DMS153 (cell line): ENCODE data around the gene SCD.
A peak's percentile ranks its signal among the peaks of the same experiment; 100 is the strongest.
"Not testable (repeated sequence)": the region's sequence is repeated elsewhere in the genome, so short reads cannot be mapped to it uniquely, and the experiment has no call there.

ENCODE experiments used
- DNase-seq: peaks from one replicate; lab custom pipeline; 2025; lab: John Stamatoyannopoulos, UW

Gene SCD

DNA sequence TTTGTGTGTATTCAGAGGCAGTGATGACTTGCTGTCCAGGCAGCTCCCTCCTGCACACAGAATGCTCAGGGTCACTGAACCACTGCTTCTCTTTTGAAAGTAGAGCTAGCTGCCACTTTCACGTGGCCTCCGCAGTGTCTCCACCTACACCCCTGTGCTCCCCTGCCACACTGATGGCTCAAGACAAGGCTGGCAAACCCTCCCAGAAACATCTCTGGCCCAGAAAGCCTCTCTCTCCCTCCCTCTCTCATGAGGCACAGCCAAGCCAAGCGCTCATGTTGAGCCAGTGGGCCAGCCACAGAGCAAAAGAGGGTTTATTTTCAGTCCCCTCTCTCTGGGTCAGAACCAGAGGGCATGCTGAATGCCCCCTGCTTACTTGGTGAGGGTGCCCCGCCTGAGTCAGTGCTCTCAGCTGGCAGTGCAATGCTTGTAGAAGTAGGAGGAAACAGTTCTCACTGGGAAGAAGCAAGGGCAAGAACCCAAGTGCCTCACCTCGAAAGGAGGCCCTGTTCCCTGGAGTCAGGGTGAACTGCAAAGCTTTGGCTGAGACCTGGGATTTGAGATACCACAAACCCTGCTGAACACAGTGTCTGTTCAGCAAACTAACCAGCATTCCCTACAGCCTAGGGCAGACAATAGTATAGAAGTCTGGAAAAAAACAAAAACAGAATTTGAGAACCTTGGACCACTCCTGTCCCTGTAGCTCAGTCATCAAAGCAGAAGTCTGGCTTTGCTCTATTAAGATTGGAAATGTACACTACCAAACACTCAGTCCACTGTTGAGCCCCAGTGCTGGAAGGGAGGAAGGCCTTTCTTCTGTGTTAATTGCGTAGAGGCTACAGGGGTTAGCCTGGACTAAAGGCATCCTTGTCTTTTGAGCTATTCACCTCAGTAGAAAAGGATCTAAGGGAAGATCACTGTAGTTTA is 15.8 kb downstream of the SCD start:
- no peak for DNase-seq

DNA sequence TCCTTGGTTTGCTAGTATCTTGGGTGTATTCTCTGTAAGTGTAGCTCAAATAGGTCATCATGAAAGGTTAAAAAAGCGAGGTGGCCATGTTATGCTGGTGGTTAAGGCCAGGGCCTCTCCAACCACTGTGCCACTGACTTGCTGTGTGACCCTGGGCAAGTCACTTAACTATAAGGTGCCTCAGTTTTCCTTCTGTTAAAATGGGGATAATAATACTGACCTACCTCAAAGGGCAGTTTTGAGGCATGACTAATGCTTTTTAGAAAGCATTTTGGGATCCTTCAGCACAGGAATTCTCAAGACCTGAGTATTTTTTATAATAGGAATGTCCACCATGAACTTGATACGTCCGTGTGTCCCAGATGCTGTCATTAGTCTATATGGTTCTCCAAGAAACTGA is 17.1 kb downstream of the SCD start:
- no peak for DNase-seq

GRCh38 chr10:100364735-100365391 is 17.8 kb downstream of the SCD start:
- DNase-seq: peak; percentile 91

GRCh38 chr10:100368721-100369120 is 21.7 kb downstream of the SCD start:
- DNase-seq: no peak

GRCh38 chr10:100370714-100371481 is 23.9 kb downstream of the SCD start:
- no peak for DNase-seq

DNA sequence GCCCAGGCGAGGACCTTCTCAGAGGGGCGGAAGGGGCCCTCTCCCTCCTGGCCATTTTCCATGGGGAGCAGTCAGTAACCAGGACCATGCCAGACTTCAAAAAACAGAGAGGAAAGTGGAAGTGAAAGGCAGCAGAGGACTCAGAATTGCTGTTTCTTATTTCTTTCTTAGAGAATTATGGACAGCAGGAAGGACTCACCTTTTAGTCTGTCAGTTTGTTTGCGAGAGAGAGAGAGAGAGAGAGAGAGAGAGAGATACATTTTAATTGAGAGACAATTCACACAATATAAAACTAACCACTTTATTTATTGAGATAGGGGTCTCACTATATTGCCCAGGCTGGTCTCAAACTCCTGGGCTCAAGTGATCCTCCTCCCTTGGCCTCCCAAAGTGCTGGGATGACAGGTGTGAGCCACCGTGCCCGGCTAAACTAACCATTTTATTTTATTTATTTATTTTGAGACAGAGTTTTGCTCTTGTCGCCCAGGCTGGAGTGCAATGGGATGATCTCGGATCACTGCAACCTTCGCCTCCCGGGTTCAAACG is 24.5 kb downstream of the SCD start:
- DNase-seq: no peak

- no peak for DNase-seq
Measured at GRCh38 chr10:100372415-100373297, 25.6 kb downstream of the SCD start.

DNA sequence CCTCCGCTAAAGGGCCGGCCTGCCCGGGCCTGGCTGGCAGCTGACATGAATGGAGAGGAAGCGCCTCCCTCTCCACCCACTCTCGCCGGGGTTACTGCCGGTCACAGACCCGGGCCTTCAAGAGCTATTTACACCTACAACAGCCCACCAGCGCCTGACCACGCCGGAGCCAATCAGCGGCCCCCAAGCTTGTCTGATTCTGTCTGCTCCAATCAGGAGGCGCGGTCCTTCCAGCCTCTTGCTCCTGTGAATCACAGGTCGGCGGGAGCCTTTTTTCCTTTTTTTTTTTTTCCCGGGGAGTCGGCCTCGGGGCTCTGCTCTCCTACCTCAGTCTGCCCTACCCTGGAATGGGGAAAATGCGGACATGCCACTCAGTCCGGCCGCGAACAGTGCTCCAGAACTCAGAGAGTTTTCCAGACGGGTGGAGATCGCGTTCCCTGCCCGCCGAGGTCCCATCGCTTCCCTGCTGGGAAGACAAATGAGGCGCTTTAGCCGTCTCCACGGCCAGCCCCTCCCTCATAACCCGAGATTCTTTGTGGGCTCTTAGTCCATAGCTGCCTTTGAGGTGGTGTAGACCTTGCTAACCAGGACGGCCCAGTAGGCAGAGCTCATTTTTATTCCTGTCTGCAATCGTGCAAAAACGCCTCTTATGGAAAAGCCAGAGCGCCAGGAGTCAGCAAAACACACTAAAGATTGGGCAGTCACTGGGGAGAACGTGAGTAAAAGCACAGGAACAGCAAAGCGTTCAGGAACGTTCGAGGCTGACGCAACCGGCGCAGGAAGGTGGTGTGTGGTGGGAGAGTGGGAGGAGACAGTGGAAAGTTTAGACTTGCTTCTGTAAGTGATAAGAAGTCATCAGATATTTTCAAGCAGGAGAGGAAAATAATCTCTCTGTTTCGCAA is 26.5 kb downstream of the SCD start:
- peak; percentile 99 for DNase-seq

- no peak for DNase-seq
Measured at GRCh38 chr10:100374200-100374655, 27.2 kb downstream of the SCD start.

DNA sequence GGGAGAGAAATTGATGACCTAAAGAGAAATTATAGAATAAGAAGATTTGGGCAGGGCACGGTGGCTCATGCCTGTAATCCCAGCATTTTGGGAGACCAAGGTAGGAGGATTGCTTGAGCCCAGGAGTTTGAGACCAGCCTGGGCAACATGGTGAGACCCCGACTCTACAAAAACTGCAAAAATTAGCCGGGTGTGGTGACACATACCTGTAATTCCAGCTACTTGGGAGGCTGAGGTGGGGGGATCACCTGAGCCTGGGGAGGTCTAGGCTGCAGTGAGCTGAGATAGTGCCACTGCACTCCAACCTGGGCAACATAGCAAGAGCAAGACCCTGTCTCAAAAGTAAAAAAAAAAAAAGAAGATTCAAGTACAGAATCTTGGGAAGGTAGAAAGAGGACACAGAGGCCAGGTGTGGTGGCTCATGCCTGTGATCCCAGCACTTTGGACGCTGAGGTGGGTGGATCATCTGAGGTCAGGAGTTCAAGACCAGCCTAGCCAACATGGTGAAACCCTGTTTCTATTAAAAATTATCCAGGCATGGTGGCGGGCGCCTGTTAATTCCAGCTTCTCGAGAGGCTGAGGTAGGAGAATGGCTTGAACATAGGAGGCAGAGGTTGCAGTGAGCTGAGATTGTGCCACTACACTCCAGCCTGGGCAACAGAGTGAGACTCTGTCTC is 27.8 kb downstream of the SCD start:
- not testable (repeated sequence) for DNase-seq

- not testable (repeated sequence) for DNase-seq
Measured at GRCh38 chr10:100376656-100377055, 29.6 kb downstream of the SCD start.

- DNase-seq: no peak
Measured at GRCh38 chr10:100377830-100378229, 30.8 kb downstream of the SCD start.

DNA sequence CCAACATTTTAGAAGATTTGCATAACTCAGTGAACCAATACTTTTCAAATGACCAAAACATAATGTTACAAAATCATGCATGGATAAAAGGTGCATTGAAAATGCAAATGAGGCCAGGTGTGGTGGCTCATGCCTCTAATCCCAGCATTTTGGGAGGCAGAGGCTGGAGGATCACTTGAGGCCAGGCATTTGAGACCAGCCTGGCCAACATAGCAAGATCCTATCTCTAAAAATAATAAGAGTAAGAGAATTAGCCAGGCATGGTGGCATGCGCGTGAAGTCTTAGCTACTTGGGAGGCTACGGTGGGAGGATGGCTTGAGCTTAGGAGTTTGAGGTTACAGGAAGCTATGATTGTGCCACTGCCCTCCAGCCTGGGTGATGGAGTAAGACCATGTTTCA is 33.4 kb downstream of the SCD start:
- no peak for DNase-seq

- DNase-seq: no peak
Measured at GRCh38 chr10:100382553-100382952, 35.5 kb downstream of the SCD start.

GRCh38 chr10:100383251-100383650 is 36.2 kb downstream of the SCD start:
- DNase-seq: no peak

GRCh38 chr10:100391163-100392002 is 44.4 kb downstream of the SCD start:
- no peak for DNase-seq

DNA sequence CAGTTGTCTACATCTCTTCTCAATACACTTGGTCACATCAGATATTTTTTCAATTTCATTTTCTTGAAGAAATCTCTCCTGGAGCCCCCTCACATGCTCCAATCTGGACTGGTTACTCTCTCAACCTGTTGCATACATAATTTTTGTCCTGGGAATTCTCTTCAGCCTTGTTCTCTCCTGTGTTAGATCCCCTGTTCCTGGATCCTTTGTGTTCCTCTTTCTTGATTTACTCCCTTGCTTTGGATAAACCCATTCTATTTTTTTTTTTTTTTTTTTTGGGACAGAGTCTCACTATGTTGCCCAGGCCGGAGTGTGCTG is 45.6 kb downstream of the SCD start:
- DNase-seq: no peak

DNA sequence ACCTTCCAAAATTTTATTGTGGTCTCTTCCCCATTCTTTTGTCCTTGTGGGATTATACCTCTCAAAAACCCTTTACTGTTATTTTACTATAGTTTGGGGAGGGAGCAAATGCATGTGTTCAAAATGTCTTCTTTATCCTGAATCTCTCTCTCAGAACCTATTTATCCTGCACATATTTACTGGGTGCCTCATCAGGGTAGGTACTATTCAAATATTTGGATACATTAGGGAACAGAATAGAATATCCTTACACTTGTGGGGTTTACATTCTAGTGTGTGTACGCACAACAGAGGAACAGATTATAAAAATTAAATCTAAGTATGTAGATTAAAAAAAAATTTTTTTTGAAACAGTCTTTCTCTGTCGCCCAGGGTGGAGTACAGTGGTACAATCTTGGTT is 48.6 kb downstream of the SCD start:
- DNase-seq: no peak

- no peak for DNase-seq
Measured at GRCh38 chr10:100396605-100397004, 49.6 kb downstream of the SCD start.
